HuH-7 (cell line): ENCODE results near the gene APOH.
"Not testable (repeated sequence)": the region's sequence is repeated elsewhere in the genome, so short reads cannot be mapped to it uniquely, and the experiment has no call there.

Source experiments
- DNase-seq: peaks from one replicate; pipeline ENCODE4 v3.0.0; 2011; ENCODE audit warnings: low spot score

Gene APOH, protein sequence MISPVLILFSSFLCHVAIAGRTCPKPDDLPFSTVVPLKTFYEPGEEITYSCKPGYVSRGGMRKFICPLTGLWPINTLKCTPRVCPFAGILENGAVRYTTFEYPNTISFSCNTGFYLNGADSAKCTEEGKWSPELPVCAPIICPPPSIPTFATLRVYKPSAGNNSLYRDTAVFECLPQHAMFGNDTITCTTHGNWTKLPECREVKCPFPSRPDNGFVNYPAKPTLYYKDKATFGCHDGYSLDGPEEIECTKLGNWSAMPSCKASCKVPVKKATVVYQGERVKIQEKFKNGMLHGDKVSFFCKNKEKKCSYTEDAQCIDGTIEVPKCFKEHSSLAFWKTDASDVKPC

DNA sequence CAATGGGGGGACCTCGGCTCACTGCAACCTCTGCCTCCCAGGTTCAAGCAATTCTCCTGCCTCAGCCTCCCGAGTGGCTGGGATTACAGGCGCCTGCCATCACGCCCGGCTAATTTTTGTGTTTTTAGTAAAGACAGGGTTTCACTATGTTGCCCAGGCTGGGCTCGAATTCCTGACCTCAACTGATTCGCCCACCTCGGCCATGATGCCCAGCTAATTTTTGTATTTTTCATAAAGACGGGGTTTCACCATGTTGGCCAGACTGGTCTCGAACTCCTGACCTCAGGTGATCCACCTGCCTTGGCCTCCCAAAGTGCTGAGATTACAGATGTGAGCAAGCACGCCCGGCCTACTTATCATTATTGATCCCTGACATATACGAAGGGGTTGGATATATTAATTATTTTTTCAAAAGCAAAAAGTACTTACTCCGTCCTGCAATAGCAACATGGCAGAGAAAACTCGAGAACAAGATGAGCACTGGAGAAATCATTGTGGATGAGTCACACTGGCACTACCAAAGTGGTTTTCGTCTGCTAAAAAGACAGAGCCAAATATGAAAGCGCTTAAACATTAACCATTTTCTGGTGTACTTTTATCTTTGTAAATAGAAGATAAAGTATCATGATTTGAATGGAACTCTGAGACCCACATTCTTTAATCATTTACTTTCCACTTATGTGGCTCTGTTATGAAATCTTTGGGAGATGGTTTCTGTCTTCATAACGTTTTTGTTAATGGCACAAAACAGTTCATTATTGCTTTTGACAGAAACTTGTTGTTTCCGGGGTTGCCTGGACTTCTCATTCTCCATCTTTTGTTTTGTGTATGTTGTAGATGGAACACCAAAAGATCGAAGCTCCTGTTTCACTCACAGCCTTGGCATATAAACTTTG lies at the start of gene APOH:
Gene APOH (minus strand): TSS at position 529 of the 896 bp plus-strand sequence. CDS start 36 bp downstream, at position 493.
- peak; percentile 43 for DNase-seq

DNA sequence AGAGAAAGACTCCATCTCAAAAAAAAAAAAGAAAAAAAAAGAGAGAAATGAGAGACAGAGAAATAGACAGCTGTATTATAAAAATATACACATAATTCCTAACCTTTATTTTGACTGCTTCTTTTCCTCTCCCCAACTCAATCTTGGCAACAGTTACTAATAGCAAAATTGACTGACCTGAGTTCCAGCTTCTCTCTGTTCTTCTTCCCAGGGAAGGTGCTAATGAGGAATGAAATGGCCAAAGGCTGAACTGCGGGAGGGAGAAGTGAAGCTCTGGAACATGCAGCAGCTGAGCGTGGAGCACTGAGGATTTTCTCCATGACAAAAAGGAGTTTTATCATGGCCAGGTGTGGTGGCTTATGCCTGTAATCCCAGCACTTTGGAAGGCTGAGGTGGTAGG lies 48.0 kb upstream of the APOH start:
- no peak for DNase-seq

DNA sequence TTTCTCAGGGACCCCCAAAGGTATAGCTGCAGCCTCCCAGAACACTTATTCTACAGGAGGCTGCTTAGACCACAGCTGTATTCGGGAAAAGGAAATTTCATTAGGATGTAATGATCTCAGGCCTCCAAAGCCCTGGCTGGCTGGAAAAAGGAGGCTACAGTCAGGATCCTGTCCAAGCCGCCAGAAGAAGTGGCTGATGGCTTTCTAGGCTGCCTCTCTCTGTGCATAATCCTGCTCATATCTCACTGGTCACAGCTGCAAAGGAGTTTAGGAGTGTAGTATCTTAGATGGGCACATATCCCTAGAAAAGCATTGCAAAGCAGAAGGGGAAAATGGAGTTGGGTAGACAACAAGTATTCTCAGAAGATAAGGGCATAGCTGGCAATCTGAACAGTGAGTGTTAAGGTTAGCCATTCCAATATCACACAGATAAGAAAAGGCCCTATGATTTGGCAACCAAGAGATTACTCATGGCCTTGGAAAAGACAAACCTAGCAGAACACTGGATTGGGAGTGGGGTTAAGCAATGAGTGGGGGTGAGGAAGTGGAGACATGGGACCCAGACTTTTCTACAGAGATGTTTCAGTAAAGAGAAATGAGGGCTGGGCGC lies 47.2 kb upstream of the APOH start:
- DNase-seq, result no peak

DNA sequence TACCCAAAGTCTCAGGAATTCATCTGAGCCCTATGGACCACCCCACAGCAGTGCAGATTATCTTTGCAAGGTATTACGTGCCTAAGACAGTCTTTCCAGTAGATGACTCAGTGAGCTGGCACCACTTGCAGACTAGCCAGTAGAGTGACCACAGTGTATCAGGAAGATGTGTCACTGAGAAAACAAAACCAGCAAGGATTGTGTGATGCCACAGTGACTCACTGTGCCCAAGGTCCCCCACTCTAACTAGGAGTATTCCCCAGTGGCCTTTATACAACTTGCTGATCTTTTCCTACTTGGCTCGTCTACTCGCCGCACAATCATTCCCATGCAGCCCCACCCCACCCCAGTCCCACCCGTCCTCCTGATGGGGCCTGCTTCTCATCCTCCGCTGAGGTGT lies 46.4 kb upstream of the APOH start:
- DNase-seq, result no peak

DNA sequence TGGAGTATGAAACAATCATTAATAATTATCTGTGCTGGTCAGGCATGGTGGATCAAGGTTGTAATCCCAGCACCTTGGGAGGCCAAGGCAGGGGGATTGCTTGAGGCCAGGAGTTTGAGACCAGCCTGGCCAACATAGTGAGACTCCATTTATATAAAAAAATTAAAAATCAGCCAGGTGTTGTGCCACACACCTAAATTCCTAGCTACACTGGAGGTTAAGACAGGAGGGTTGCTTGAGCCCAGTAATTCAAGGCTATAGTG lies 44.3 kb upstream of the APOH start:
- no peak for DNase-seq

DNA sequence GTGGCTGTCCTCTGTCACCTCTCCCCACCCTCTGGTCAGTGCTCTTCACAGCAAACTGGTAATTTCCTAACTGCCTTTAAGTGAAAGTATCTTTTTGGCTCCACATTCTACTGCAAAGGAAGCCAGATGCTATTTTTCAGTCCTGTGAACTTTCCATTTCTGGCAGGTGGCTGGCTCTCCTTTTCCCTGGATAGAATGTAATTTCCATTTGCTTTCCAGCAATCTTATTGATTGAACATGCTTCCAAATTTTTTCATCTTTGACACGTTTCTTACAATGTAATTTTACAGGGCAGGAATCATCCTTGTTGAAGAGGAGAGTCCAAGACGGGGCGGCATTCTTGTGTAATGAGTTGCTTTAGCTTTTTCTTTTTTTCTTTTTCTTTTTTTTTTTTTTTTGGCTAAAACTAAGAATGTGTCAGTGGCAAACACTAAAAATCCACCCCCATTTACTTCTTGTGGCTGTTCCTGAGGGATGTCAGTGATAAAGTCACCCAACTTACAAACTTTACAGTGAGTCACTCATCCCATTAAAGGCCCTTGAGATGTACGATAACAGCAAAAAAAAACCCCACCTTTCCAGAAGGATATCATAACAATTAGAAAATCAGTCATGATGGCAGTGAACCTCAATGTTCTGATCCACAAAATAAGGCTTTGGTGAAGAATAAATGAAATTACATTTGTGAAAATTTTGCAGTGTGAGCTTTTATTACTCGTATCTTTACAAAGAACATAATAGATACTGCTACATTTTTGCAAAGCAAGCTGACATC lies 43.8 kb upstream of the APOH start:
- DNase-seq, result no peak

DNA sequence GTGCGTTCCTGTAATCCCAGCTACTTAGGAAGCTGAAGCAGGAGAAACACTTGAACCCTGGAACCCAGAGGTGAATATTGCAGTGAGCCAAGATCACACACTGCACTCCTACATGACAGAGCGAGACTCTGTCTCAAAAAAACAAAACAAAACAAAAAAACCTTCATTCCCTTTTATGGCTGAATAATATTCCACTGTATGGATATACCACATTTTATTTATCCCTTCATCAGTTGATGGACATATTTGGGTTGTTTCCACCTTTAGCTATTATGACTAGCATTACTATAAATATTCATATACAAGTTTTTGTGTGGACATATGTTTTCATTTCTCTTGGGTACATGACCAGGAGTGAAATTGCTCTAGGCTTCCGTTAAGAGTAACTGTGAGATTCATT lies 42.3 kb upstream of the APOH start:
- no peak for DNase-seq

DNA sequence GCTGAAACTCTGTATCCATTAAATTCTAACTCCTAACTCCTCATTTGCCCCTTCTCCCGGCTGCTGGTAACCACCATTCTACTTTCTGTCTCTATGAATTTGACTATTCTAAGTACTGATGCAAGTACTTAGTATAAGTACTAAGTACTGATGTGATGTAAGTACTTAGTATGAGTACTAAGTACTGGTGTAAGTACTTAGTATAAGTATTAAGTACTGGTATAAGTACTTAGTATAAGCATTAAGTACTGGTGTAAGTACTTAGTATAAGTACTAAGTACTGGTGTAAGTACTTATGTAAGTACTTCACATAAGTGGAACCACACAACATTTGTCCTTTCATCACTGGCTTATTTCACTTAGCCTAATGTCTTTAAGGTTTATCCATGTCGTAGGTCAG lies 40.9 kb upstream of the APOH start:
- DNase-seq, result no peak

DNA sequence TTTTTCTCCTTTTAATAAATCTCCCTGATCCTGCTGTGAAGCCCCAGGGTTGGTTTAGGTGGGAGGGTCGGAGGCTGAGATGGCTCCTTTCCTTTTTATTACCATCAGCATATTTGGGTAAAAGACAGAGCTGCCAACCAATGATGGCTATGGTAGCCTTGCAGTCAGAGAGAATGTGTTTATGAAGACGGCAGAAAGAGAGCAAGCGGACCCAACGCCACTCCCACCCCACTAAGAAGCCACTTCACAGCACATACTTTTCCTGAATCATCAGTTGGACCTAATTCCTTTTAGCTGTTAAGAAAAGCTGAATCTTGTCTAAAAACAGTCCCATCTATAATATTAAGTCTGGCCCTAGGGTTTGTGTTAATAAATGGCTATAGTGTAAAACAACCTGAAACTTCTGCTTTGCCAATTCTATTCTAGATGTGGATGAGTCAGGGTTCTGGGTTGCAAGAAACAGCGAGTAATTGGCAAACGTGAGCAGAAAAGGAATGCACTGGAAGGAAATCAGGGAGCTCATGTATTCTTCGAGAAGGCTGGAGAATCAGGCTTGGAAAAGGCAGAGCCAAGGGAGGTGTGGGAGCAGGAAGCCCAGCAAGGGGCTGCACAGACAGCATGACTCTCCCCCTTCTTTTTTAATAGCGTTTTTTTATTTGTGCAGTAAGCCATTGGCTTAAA lies 39.2 kb upstream of the APOH start:
- DNase-seq, result no peak

DNA sequence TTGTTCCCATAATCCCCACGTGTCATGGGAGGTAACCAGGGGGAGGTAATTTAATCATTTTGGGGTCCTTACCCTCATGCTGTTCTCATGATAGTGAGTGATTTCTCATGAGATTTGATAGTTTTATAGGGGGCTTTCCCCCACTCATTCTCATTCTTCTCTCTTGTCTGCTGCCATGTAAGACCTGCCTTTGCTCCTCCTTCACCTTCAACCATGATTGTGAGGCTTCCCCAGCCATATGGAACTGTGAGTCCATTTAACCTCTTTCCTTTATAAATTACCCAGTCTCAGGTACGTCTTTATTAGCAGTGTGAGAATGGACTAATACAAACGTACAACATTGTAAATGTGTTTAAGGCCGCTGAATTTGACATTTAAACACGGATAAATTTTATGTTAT lies 35.5 kb upstream of the APOH start:
- DNase-seq, result no peak

DNA sequence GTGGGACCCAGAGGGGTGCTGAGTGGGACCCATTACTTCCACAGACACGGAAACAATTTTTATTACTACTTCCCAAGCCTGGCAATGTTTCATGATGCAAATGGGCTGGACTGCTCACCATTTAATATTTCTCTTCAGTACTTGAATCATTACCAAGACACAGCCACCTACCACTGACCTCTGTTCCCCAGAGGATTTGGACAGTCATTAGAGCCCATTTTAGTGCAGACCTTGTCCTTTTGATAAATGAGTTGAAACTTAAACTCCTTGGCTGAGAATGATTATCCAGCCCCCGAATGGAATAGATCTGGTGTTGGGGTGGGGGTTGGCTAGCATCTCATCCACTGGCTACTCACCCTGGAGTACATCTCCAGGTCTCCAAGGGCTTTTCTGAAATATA lies 33.6 kb upstream of the APOH start:
- DNase-seq, result no peak

DNA sequence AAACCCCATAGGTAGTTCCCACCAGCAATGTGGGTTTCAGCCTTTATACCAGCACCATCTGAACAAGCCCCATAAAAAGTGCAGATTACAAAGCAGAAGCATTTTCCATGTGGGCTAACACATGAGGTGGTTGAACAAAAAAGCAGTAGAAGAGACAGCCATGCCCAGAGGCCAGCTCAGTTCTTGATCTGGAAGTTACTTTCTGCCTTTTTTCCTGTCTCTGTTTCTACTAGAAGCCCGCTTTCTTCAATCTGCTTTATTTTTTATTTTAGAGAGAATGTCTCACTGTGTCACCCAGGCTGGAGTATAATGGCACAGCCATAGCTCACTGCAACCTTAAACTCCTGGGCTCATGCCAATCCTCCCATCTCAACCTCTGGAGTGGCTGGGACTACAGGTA lies 31.5 kb upstream of the APOH start:
- DNase-seq, result no peak

DNA sequence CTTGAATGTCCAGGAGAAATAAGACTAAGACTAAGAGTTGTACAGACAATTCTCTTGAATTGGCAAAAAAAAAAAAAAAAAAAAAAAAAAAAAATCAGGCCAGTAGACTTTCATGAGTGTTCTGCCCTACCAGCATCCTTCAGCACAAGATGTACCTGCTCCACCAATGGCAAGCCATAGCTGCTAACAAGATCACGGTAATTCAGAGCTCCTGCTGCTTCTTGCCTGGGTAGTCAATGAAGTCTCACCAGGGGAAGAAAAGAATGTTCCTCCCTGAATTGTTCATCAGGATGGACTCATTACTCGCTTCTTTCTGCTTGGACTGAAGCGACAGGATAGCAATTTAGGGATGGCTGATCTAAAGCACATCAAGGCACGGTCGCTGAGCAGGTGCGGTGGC lies 31.1 kb upstream of the APOH start:
- no peak for DNase-seq

DNA sequence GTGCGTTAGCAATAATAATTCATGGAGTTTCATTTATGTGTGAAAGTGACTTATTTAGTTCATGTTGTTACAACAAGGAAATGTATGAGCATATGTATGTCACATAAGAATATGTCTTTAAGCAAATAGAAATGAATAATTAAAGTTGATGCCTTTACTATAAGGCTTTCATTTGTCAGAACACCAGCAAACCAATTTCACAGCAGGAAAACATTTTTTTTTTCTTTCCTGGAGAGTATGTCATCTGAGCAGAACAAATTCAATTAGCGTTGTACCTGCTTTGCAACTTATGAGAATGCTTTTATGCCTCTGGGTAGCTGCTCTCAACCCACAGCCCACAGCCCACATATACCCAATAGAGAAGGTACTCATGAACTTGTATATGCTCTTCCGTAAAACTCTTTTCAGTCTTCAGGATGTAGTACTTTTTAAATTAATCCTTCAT lies 26.3 kb upstream of the APOH start:
- no peak for DNase-seq

DNA sequence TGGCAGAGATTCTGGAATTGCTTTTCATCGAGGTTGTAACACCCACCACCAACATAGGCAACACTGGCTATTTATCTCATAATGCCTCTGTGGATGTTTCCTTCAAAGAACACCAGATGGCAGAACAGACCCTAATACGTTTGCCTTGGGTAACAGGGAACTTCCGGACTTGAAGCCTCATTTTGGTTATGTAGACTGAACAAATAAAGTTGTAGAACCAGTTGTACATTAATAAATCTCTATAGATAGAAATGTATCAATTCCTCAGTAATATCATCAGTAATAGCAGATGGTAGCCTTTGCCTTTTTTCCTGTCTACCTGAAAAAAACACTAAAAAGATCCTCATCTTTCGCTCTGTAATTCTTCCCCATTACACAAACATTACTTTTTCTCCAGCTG lies 25.9 kb upstream of the APOH start:
- peak; percentile 43 for DNase-seq

DNA sequence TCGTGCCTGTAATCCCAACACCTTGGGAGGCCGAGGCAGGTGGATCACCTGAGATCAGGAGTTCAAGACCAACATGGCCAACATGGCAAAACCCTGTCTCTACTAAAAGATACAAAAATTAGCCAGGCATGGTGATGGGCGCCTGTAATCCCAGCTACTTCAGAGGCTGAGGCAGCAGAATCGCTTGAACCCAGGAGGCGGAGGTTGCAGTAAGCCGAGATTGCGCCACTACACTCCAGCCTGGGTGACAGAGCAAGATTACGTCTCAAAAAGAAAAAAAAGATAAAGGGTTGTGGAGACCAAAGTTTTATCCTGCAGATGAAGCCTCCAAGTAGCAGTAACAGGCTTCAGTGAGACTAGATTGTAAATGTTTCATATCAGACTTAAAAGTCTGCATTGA lies 24.2 kb upstream of the APOH start:
- not testable (repeated sequence) for DNase-seq

DNA sequence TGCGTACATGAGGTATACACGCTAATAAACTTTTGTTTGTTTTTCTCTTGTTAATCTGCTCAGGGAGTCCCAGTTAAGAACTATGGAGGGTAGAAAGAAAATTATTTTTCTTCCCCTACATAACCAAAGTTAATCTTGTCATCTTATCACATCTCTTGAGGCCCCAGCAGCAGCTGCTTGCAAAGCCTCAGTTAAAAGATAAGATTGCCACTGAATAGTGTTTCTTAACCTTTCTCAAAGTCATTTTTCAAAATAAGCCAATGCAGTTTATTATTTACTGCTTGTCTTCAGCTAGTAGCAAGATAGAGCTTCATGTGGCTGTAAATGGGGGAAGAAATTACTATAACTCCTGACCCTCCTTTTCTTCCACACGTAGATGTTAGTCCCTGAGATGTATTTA lies 21.5 kb upstream of the APOH start:
- no peak for DNase-seq

DNA sequence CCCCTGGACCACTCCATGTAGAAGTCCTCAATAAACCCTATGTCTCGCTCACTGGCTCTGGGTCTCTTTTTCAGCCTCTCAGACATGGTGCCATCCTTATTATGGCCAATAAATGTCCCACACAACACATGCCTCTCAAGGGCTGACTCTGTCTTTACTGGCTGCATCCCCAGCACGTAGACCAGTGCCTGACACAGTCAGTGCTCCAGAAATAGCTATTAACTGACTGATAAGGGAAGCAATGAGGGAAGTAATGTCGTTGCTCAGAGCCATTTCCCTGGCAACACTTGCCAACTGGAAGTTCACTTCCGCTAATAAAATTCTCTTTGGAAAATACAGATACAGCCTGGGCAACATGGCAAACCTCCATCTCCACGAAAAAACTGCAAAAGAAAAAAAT lies 19.1 kb upstream of the APOH start:
- no peak for DNase-seq

DNA sequence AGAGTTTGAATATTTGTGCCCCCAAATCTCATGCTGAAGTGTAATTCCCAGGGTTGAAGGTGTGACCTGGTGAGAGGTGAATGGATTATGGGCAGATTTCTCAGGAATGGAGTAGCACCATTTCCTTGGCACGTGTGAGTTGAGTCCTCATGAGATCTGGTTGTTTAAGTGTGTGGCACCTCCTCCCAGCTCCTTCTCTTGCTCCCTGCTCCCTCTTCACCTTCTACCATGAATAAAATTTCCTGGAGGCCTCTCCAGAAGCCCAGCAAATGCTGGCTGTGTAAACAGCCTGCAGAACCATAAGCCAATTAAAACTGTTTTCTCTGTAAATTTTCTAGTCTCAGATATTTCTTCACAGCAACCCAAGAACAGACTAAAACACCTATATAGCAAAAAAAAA lies 12.6 kb upstream of the APOH start:
- no peak for DNase-seq

DNA sequence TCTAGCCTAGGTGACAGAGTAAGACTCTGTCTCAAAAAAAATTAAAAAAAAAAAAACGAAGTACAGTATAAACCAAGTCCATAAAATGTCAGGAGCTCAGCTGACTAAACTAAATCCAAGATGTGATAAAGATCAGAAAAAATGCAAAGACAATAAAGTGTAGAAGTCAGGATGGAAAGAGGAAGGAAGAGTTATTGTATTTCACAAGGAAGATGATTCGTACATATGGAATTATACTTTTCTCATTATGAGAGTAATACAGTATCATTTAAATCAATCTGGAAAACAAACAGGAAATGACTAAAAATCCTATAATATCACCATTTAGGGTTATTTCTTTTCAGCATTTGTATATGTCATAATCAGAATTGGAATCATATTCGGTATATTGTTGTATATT lies 11.4 kb upstream of the APOH start:
- DNase-seq, result no peak

DNA sequence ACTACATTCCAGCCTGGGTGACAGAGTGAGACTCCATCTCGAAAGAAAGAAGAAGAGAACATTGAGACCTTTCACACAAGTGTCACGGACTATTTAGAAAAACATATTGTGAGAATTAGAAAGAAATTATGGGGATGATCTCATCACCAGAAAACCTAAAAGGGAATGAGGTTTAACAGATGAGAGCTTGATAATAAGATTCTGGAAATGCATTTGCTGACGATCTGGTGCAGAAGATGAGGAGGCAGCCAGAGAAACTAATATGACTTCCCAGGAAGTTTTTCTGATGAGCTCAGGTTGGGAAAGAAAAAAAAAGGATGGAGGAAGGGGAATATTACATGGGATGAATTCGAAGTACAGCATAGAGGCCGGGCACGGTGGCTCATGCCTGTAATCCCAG lies 10.8 kb upstream of the APOH start:
- DNase-seq, result no peak
